Activated effector memory CD4-positive, alpha-beta T cell treated with Interleukin-2 at 50 U/mL for 16 hours (primary cell): Measurements from ENCODE around the gene WWC1.
"Not testable (repeated sequence)": the region's sequence is repeated elsewhere in the genome, so short reads cannot be mapped to it uniquely, and the experiment has no call there.

Experiments
- DNase-seq: peaks from one replicate; pipeline ENCODE4 v3.0.0-alpha.2; 2020

WWC1 gene

DNA sequence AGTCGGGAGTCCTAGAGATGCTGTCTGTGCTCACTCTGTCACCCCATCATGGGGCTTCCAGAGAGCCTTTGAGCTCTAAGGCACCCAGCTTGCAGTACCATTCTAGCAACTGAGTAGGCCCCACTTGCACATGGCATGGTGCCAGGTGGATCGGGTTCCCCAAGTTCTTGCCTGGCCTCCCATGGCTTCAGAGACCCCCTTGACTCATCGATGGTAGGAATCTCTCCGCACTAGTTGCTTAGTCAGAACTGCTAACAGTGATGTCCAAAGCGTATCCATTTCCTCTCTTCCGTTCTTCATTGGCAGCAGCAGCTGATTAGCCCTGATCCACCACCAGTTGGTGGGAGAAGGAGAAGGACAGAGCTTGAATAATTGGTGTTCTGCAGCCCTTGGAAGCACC is 124.5 kb downstream of the WWC1 start:
- no peak for DNase-seq

DNA sequence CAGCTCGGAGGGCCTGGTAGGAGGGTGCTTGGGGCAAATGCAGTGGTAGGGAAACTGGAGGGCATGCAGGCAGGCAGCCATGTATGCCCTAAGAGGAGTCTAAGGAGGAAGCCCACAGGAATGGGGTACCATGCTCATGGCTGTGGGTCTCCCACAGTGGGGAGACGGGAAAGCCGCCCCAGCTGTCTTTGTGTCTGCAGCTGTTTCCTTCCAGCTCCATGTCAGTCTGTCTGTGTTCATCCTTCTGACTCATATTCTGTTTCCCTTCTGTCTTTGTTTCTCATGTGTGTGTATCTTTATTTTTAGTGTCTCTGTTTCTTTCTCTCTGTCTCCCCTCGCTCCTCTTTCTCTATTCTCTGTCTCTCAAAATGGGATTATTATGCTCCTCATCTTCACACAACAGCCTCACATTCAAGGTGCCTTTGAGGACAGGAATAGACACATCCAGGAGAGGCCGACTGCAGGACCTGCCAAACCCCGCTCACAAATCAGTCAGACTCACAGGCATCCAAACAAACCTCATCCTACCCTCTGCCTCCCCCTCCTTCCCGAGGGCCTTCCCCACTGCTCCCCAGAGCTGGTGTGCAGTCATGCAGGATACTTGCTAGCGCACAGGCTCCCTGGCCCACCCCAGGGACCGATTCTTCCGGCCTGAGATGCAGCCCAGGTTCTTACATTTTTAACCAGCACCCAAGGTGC is 126.4 kb downstream of the WWC1 start:
- DNase-seq = no peak

DNA sequence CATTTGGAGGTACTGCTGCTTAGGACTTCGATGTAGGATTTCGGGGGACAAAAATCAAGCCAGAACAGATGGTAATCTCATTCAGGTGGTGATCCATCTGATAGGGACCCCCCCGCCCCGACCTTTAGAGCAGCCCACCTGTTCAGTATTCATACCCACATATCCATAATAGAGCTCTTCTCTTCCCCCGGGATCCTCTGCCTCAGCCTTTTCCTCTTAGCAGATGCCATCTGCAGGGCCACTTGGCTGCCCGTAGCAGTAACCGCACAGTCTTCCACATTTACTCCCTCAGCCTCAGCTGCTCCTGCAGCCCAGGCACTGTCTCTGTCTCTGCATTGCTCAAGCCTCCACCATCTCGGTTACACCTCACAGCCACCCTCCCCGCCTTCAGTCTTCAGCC is 129.0 kb downstream of the WWC1 start:
- no peak for DNase-seq

DNA sequence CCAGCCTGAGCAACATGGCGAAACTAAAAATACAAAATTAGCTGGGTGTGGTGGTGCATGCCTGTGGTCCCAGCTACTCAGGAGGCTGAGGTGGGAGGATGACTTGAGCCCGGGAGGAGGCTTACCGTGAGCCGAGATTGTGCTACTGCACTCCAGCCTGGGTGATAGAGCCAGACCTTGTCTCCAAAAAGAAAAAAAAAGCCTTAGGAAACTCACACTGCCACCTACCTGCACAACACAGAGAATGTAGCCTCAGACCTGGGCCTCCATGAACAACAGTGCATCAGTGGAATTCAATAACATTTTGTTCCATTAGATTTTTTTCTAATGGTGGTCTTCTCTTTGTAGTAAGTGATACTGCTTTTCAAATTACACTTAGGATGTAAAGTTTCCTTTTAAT is 131.0 kb downstream of the WWC1 start:
- no peak for DNase-seq

DNA sequence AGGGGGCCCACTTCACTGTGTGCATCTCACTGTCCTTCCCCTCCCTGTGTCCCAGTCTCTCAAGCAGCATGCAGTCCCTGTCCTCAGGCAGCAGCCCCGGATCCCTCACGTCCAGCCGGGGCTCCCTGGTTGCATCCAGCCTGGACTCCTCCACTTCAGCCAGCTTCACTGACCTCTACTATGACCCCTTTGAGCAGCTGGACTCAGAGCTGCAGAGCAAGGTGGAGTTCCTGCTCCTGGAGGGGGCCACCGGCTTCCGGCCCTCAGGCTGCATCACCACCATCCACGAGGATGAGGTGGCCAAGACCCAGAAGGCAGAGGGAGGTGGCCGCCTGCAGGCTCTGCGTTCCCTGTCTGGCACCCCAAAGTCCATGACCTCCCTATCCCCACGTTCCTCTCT is 132.0 kb downstream of the WWC1 start:
- no peak for DNase-seq

DNA sequence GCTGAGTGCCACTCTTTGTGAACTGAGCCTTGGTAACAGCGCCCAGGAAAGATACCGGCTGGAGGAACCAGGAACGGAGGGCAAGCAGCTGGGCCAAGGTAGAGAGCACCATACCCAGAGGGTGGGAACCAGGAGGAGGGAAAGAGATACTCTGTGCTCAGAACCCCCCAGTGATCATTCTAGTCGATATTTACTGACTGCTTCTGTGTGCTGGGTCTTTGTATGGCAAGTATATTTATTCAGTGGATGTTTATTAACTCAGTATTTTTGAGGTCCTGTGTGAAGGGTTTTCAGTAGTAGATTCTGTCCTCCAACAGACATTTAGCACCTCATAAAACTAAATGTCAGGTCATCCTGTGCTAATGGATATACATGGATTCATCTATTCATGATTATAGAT is 132.5 kb downstream of the WWC1 start:
- no peak for DNase-seq

DNA sequence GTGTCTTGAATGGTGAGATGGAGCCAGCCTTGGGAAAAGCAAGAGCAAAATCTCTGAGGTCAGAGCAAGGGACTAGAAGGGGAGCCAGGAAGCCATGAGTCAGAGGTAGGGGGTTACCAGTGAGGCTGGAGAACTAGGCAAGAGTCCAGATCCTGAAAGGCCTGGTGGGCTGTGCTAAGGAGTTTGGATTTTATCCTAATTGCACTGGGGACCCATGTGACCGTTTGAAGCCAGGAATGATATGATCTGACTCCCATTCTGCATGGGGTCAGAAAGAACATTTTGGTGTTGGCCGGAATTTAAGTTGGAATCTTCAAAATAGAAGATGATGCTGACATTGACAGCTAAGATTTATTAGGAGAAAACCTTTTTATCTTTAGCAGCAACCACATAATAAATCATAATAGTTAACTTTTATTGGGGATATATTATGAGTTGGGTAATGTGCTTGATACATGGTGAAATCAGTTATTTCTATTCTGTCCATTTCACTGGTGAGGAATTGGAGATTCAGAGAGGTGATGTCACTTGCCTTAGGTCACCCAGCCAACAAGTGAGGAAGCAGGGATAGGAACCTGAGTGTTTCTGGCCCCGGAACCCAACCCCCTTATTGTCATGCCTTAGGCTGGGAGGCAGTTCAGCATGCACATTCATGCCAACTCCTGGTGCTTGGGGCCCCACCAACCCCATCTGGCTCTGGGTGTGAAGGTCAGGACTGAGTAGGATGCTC is 133.3 kb downstream of the WWC1 start:
- DNase-seq = no peak

DNA sequence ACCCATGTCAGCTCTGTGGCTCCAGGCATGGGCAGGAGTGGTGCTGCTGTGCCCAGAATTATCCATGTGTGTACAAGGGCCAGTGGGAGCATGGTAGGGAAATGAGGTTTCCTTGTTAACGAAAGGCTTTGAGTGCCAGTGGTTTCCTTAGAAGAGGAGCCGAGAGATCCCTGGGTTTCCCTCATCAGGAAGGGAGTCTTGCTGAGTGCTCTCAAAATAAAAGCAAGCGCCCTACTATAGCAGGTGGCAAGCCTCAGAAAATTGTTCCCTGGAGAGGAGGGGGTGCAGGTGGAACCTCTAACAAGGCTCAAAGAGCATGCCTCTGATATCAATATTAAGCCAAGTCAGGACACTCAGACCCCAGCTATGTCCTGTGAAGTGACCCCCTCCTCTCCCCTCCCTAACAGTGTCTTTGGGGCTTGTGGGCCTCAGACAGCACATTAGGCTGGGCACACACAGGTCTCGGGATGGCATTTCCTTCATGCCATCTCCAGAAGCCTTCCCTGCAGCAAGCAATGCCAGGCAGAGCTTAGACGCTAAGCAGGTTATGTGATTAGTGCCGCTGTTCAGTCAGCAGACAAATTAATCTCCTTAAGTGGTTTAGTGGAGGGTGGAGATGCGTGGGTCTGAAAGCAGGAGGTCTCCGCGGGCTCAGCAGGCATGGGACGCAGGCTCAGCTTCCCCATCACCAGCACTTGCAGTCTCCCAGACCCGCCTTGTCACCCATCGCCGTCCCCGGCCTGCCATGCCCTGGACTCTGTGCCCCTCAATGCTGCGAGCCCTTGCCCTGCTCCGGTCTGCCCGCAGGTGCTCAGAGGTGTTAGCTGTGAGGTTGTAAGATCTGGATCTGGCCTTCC is 134.8 kb downstream of the WWC1 start:
- no peak for DNase-seq

DNA sequence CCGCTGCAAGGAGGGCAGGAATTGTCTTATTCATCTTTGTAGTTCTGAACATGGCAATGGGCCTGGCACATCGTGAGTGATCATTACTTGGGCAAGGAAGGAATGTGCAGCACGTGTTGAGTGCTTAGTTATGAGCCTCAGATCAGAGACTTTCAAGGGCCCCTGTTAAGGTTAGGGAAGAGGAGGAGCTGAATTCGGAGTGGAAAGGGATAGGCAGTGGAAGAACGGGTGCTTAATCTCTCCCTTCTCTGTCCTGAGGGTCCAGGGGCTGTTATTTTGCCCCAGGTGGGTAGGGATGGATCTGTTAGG is 135.4 kb downstream of the WWC1 start:
- DNase-seq = no peak

DNA sequence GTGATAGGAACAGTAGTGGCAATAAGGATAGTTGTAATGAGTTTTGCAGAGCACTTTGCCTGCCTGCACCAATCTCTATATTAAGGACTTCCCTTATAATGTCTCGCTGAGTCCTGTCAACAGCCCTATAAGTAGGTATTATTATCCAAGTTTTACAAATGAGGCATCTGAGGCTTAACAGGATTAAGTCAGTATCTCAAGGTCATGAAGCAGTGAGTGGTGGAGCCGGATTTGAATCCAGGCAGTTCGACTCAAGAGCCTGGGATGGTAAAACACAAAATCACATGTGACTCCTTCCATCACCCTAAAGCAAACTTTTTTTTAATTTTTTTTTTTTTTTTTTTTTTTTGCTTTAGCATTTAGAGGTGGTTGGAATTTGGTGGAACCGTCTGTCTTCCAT is 135.8 kb downstream of the WWC1 start:
- DNase-seq = no peak

DNA sequence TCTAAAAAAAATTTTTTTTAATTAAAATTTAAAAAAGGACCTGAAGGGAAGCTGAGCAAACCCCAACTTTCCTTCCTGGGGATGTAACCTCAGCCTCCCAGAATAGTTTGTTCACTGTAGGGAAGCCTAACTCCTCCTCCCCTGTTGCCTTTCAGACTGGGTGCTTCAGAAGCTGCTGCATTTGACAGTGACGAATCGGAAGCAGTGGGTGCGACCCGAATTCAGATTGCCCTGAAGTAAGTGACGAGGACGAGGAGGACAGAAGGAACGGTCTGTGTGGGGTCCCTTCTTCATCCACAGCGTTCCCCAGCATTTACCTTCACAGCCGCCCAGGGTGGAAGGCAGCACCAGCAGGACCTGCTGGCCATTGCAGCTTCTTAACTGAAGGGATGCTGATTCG is 137.1 kb downstream of the WWC1 start:
- DNase-seq = no peak

DNA sequence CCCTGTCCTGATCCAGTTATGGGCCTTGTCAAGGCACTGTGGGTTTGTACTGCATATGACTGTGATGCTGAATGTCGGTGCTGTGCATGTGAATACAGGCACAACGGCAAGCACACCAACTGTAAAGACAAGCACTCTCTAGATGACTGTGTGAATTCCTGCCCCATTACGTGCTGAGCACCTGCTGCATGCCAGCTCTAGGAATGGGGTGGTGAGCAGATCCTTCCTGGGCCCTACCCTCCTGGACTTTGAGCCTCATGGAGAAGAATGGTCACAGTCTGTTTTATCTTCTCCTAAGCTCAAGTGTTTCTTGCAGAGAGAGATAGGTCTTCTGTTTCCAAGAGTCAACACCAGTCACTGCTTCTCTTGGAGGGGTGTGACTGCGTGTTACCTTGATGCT is 138.9 kb downstream of the WWC1 start:
- DNase-seq = no peak

DNA sequence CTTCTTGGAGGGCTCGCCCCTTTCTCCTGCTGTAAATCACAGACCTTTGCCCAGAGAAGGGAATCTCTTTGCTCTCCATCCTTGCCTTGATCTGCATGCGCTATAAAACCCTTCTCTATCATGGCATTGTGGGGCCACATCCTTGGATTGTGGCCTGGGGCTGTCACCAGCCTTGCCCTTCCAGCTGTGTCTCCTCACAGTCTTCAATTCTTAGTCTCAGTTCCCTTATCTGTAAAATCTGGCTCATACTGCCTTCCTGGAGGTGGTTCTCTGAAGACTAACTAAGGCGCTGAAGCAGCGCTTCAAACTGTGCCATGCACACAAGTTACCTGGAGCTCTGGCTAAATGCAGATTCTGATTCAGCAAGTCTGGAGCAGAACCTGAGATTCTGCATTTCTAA is 141.5 kb downstream of the WWC1 start:
- no peak for DNase-seq

DNA sequence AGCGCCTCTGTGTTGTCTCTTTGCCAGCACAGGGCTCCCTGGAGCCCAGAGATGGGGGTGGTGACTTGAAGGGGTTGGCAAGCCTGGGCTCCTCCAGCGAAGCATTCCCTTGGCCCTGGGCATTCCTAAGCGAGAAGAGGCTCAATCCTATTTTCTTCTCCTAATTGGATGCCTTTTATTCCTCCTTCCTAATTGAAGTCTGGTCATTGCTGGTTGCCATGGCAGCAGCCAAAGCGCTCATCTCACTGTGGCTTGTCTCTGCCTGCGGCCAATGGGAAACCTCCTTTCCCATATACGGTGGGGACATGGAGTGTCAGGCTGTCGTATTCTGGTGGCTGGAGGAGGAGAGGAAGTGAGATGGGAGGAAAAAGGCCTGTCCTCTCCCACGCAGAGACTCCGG is 142.6 kb downstream of the WWC1 start:
- DNase-seq = no peak

DNA sequence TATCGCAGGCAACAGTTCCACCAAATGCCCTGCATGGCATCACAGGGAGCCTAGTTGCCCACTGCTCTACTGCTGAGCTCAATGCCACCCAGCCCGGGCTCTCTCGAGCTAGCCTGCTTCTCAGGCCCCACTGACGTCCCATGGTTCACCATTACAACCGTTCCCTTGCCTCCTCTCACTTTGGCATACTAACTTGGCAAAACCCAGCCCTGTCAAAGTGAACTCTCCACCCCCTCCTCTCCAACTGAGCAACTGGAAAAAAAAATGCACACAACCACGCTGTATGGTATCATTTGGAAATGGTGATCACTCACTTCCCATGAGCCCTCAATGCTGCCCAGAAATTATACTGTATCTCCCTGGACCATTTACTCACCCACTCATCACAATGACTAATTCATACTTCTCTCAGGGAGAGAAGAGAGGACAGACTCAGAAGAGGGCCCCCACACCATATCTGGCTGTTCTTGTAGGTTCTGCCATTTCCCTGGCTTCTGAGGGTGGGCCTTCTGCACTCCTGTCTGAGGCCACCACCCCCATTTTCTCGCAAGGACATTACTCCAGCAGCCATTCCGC is 143.4 kb downstream of the WWC1 start:
- DNase-seq = no peak

DNA sequence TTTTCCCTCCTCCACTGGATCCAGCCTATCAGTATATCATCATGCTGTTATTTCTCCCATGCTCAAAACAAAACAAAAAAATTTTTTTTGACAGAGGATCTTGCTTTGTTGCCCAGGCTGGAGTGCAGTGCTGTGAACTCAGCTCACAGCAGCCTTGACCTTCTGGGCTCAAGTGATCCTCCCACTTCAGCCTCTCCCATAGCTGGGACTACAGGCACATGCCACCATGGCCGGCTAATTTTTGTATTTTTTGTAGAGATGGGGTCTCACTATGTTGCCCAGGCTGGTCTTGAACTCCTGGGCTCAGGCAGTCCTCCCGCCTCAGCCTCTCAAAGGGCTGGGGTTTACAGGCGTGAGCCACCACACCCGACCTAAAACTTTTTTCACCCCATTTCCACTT is 143.9 kb downstream of the WWC1 start:
- DNase-seq = not testable (repeated sequence)

DNA sequence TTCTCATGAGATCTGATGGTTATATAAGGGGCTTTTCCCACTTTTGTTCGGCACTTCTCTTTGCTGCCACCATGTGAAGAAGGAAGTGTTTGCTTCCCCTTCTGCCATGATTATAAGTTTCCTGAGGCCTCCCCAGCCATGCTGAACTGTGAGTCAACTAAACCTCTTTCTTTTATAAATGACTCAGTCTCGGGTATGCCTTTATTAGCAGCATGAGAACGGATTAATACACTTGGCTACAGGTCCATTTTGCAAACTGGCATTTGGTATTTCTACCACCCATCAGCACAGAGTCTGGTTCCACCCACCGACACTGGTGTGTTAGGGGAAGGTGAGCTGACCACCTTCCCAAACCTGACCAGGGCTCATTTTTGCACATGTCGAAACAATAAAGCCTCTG is 146.9 kb downstream of the WWC1 start:
- DNase-seq = no peak

DNA sequence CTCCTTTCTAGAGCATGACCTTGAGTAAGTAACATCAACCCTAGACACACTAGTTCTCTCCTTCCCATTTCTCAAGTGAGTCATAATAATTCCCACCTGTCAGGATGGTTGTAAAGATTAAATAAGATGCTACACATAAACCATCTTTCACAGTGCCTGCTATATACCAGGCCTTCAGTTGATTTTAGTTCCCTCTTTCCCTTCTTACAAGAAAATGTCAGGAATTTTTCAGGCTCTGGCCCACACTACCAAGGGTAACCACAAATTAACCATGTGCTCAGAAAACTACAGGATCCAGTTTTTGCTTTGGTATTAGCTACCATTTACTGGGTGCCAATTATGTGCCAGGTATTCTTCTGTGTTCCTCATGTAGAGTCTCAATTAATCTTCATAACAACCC is 152.1 kb downstream of the WWC1 start:
- no peak for DNase-seq

DNA sequence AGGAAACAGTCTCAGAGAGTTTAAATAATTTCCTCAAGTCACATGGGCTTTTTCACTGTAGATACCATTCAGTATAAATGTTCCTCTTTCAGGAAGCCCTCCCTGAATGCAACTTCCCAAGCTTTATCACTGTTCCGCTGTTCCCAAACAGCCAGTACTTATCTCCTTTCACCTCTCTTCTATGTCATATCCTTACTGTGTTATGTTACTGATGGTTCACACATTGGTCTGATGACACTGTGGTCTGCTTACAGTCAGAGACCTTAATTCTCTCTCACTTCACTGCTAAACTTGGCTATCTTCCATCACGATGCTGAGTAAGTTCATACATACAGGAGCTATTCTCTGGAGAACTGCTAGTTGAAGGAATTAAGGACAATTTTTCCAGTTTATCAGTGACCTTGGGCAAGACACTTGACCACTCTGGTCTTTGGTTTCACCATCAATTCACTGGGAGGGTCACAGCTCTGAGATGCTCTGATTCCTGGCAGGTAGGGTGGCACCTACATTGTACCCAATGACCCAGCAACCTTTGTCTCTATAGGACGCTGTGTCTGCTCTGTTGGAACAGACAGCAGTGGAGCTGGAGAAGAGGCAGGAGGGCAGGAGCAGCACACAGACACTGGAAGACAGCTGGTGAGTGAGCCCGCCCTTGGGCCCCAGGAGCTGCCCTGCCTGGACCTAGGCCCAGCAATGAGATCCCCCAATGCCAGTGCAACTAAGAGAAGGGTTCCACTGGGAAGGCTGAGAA is 152.7 kb downstream of the WWC1 start:
- DNase-seq = no peak

DNA sequence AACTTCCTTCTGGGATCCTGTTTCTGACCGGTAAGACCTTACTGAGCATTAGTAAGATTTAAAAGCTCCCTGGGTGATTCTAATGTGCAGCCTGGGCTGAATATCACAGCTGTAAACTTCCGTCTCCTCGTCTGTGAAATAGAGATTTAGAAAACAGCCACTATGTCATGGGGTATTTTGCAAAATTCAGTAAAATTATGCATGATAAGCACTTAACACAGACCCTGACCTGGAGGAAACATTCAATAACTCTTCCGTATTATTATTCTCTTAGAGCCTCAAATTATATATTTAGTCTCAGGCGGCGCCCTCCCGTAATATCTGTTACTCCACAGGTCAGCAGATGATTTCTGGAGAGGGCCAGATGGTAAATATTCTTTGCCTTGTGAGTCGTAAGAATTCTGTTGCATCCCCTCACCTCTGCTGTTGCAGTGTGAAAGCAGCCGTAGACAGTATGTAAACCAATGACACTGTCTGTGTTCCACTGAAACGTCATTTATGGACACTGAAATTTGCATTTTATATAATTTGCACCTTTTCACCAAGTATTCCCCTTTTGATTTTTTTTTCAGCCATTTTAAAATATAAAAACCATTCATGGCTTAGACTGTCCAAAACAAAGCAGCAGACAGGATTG is 155.7 kb downstream of the WWC1 start:
- DNase-seq = no peak

DNA sequence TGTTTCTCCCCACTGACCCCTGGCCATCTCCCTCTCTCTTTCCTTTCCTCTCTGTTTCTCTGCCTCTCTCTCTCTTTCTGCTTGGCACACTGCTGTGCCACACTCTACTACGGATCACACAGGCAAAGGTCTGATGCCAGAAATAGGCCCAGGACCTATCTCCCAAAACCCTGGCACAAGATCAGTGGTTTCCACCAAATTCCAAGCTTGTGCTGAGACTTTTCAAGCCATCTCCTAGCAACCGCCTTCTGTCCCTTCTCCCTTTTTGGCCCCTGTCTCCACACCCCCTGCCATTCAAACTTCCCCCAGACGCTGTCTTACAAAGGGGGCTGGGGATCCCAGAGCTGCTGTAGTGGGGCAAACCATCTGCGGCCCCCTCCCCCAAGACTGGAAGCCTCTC is 156.4 kb downstream of the WWC1 start:
- no peak for DNase-seq

DNA sequence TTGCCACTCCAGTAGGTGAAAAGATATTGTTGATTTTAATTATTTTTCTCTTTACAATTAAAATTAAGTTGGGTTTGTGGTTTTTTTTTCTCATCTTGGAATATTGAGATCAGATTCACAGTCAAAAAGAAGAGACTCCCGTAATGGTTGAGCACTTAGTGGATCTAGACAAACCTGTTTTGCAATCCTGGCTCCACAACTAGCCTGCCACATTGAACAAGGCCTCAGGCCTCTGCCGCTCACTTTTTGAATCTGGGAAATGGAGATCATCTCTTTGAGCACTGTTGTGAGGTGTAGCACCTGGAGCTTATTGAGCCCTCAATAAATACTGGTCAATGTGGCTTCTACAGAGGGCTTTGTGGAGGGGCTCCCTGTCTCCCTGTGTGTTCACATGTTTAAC is 157.7 kb downstream of the WWC1 start:
- no peak for DNase-seq

DNA sequence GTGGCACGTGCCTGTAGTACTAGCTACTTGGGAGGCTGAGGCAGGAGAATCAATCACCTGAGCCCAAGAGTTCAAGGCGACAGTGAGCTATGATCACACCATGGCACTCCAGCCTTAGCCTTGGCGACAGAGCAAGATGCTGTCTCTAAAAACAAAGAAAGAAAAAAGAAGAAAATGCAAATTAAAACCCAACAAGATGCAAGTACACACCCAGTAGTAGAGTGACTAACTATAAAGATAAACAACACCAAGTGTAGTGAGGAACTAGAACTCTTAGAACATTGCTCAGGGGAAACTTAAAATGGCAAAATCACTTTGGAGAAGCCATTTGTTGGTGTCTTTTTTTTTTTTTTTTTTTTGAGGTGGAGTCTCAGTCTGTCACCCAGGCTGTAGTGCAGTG is 160.1 kb downstream of the WWC1 start:
- no peak for DNase-seq
